ENCODE measurements around the gene ARFGAP1.
A peak's percentile ranks its signal among the peaks of the same experiment; 100 is the strongest.

The ARFGAP1 gene

GRCh38 chr20:63280929-63281545, 8.4 kb downstream of the ARFGAP1 start:
- DNase-seq: no peak

- no peak for DNase-seq
Observed at GRCh38 chr20:63281742-63282665, 9.4 kb downstream of the ARFGAP1 start.

- DNase-seq: no peak
Observed at GRCh38 chr20:63282946-63283345, 10.3 kb downstream of the ARFGAP1 start.

GRCh38 chr20:63283397-63284082, 10.9 kb downstream of the ARFGAP1 start:
- no peak for DNase-seq

DNA sequence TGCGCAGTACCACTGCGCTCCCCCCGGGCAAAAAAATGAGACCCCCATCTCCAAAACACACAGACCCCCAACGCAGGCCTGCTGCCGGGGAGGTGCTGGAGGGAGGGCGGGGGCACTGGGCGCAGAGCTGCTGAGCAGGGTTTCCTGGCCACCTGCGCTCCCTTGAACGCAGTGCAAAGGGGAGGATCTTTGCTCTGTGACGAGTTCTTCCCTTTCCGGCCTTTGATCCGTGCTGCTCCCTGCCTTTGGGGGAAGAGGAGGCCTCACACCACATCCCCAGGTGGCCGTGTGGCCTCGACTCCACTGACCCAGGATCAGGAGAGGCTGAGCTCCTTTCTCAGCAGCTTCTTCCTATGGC, 11.4 kb downstream of the ARFGAP1 start:
- DNase-seq: peak in 1 of 2 donors; percentile 29

DNA sequence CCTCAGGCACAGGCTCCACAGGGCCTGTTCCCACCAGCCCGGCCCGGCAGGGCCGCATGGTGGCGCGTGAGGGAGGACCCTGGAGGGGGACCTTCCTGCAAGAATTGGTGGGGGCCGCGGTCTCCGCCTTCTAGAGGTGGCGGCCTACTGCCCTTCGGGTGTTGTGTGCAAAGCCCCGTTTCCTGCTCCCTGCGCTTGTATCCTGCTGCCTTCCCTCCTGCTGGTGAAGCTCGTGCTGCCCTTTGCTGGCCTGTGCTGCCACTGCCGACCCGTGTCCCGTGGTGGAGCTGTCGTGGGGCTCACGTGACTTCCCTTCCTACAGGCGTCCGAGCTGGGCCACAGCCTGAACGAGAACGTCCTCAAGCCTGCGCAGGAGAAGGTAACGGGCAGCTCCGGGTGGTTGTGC, 11.9 kb downstream of the ARFGAP1 start:
- DNase-seq: no peak

DNA sequence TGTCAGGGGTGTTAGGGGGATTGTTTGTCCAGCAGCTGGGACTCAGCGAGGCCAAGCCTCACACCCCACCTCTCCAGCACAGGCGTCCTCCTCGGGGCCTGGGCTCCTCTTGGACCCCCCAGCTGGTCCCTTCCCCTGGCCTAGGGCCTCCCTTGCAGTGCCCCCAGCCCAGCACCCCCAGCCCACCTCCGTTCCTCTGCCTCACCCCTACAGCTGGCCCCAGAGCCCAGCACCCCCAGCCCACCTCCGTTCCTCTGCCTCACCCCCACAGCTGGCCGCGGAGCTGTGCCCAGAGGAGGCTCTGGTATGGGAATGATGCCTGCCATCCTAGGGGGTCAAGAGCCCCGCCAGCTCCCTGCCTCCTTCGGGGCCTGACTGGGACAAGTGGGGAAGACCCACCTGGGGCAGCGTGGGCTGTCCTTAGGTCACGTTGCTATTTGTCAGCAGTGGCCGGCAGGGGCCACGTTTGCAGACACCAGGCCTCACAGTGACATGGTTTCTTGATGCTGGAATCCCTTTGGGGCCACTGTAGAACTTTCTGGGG, 12.4 kb downstream of the ARFGAP1 start:
- no peak for DNase-seq

DNA sequence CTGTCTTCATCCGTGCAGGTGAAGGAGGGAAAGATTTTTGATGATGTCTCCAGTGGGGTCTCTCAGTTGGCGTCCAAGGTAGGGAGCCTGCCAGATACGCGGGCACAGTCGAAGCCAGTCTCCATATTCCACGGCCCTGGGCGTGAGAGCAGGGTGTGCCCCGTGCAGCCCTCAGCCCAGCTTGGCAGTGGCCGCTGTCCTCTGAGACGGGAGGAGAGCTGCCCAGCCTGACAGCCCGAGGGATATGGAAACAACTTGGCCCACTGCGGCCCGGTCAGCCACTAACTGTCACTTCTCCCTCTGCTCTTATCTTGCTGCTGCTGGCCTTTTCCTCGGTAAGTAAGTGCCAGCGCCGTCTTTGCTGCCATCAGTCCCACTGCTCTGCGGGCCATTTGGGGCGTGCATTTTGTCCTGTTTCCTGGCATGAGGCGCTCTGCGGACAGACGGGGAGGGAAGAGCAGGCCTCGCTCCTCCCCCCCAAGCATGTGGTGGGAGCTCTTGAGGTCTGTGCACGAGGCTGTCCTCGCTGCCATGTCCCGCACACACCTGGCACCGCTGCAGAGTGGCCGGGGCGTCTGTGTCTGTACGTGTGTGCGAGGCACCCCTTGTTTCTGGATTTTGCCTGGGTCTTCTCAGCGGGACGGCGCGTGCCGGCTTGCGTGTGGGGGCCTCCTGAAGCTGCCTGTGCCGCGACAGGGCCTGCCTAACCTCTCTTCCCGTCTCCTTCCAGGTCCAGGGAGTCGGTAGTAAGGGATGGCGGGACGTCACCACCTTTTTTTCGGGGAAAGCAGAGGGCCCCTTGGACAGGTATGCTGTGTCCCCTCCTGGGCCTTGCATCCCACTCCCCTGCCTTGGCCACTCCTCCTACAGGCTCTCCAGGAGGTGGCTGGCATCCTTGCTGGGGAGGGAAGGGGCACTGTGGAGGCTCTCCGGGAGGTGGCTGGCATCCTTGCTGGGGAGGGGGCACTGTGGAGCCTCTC, 13.3 kb downstream of the ARFGAP1 start:
- DNase-seq: no peak

- no peak for DNase-seq
Observed at GRCh38 chr20:63286781-63287696, 14.4 kb downstream of the ARFGAP1 start.

DNA sequence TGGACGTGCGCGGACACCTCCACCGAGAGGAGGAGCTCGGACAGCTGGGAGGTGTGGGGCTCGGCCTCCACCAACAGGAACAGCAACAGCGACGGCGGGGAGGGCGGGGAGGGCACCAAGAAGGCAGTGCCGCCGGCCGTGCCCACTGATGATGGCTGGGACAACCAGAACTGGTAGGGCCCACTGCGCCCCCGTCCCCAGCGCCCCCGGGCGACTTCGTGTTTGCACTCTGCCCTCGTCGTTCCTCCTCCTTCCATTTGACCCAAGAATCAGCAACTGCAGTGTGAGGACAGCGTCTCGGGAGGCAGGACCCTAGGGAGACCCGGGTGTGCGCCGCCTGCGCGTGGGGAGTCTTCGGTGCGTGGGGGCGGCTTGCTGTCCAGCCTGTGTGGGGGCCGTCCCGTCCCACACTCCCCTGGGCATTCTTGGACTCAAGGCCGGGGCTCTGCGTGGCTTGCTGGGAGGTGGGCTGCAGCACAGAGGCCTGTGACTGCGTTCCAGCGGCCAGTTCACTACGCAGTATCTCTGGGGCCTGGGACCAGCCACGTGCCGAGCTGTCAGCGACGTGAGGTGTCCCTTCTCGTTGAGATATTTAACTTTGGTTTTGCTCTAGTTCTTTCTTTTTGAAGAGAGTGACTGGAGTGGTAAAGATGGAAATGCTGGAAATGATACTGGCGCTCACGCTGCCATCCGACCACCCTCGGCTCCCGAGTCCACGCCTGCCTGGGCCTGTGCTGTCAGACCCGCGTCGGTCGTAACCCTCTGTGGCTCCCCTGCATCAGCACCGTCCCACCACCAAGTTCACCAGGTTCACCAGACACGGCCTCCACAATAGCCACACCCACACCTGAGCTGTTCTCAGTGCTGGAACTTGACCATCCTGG, 15.3 kb downstream of the ARFGAP1 start:
- no peak for DNase-seq

DNA sequence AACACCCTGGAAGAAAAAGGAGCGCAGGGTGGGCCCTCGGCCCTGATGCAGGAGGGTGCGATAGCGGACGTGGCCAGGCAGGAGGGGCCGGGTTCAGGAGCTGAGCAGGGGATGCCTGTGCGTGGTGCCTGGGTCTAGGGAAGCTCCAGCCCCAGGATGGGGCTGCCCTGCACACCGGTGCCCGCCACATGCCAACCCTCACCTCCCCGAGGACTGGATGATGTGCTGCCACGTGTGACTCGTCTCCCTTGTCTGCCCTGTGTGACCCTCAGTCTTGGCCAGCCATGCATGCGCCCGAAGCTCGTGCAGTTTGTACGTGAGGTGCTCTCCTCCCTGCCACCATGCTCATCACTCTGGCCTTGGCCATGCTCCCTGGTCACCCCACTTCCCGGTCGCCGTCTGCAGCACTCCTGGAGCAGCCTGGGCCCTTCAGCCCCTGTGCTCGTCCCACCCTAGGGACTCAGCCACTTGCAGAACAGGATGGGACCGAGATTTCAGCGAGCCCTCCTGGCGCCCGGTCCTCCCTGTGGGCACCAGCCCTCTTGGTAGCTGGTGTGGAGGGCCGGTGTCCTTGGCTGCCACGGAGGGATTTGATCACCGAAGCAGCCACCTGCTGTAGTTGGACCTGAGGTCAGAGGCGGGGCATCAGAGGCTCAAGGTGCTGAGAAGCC, 16.1 kb downstream of the ARFGAP1 start:
- no peak for DNase-seq

DNA sequence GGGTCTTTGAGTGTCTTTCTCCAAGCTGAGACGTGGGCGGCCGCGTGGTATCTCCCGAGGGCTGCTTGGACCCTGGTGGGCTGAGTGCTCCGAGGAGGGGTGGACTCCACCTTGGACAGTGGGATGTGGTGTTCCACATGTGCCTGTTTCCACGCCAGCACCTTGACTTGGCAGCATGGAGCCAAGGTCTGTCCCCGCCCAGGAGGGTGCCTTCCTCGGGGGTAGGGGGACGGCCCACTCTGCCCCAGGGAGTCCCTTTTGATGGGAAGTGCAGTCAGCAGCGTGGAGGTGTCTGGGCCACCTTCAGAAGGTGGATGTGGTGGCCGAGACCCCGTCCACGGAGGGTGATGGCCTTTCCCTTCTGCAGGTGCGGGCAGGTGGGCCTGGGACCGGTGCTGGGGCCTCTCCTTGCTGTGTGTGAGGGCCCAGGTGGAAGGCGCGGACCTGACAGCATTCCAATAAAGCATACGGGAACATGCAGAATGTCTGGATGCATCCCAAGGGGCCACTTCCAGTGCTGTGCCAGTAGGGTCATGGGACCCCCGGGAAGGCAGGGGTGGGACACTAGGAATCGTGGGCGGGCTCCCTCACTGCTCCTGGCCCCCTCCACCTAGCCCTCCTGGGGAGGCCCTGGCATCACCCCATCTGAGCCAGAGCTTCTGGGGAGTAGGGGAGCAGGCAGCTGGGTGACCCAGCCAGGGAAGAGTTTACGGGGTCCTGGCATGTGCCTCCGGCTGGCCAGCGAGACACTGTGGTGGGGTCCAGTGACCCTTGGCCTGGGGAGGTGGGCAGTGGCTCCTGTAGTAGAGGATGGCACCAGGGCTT, 16.9 kb downstream of the ARFGAP1 start:
- no peak for DNase-seq

DNA sequence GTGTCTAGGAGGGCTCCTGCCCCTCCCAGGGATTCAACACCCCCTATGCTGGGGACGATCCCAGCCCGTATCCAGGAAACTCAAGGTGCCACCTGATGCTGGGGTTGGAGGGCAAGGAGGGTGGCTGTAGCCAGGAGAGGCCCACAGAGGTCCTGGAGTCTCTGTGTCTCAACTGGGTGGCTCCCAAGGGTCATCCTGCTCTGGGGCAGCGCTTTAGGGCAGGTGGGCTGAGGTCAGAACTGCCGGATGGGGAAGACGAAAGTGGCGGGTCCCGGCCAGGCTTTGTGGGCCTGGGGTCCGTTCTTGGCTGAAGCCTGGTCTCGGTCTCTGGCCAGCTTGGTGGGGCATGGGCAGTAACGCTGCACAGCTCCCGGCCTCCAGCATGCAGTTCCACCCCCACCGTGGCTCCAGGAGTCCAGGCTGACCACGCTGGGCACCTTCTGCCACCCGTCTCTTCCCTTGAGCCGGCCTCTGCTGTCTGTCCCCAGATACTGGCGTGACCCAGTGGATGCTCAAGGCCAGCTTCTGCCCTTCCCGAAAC, 17.6 kb downstream of the ARFGAP1 start:
- no peak for DNase-seq

DNA sequence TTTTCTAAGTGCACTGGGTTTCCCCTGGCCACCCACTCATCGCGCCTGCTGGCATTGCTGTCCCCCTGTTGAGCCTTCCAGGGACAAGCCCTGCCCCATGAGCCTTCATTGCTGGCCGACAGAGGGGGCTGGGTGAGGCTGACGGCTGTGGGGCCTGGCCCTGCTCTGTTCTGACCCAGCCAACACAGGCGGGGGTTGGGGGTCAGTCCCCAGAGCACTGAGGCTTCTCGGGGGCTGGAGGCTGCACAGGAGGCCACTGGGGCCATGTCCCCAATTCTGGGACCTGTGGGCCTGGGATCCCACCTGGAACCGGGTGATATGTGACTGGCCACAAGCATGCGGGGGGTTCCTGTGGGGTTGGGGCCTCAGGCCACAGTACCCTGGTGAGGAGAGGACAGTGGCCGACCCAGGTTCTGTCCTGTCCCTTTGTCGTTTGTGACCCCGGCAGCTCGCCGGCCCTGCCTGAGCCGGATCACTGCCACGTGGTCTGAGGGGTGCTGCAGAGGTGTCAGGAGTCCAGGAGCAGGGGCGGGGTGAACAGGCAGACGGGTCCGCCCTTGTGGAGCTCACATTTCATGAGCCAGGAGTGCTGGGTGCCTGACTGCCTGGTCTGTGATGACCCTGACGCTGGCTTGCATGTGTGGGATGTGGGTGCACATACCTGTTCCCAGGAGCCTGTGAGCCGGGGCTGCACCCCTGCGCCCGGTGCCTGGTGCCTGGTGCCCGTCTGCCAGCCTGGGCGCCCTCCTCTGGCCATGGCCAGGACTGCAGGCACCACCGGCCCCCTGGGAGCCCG, 18.3 kb downstream of the ARFGAP1 start:
- DNase-seq: peak; percentile 41 to 60

DNA sequence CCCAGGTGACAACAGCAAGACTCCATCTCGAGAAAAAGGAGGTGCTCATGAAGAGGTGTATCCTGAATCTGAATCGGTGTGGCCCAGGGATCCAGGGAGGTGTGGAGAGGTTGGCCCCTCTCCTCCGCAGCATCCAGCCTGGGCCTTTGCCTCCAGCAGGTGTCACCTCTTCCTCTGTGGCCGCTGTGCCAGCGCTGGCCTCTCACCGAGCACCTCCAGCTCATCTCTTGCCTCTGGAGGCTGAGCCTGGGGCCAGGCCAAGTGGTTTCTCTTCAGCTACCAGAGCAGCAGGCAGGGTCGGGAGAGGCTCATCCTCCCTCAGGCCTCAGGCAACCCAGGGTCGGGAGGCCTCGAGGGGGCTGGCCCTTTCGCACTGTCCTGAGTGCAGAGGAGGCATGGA, 19.2 kb downstream of the ARFGAP1 start:
- DNase-seq: no peak

DNA sequence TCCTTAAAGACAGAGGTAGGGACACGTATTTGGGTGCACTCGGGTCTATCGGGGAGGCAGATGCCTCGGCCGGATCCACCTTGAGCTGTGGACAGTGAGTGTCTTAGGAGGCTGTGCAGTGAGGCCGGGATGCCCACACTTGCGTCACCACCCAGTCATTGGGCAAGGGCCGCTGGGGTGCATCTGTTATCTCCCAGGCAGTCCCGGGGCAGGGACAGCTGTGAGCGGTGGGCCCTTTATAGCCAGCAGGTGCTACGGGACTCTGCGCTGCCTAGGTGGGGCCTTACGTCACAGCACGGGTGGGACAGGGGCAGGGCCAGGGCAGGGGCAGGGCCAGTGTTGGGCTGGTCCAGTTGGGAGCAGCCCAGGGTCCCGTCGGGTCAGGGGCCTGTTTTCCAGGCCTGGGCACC, 19.7 kb downstream of the ARFGAP1 start:
- no peak for DNase-seq

DNA sequence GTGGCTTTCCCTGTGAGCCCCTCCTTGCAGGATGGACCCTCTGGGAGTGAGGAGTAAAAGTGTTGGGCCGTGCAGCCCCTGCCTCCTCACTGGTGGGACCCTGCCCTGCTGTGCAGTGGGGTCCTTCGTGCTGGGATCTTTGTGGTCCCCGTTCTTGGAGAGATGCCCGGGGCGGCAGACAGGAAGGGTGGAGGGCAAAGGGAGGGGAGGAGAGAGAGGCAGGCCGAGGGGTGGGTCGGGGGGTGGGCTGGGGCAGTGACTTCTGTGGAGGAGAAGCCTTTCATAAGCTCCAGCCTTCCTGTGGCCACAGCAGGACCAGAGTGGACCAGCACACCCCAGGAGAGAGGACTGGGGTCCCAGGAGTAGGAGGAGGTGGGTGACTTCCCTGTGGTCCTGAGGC, 20.3 kb downstream of the ARFGAP1 start, which contains the start of gene COL20A1:
Gene COL20A1 (plus strand): TSS at position 283 of the 400 bp plus-strand sequence. CDS start 1,922 bp downstream, outside the sequence.
- no peak for DNase-seq
